HEK293 (cell line): Measurements from ENCODE around the gene ACOT12.
A peak's percentile ranks its signal among the peaks of the same experiment; 100 is the strongest.

Source experiments
- GLI2 ChIP-seq: fragments of 450-650 bp; formaldehyde crosslinking; IDR thresholded peaks from 2 replicates; pipeline ENCODE4; 2017; ENCODE audit warnings: missing biosample characterization, missing genetic modification characterization, low read depth, borderline replicate concordance
- IKZF3 ChIP-seq: fragments of 450-650 bp; IDR thresholded peaks from 2 replicates; pipeline ENCODE4 v1.5.0; 2018; ENCODE audit warnings: missing biosample characterization, mild to moderate bottlenecking, missing genetic modification characterization, moderate library complexity
- SALL2 ChIP-seq: fragments of 450-650 bp; formaldehyde crosslinking; IDR thresholded peaks from 2 replicates; pipeline ENCODE4 v1.5.0; 2017; ENCODE audit warnings: missing biosample characterization, mild to moderate bottlenecking, missing genetic modification characterization, borderline replicate concordance
- TRIM28 ChIP-seq: IDR thresholded peaks from 2 replicates; pipeline ENCODE4 v1.6.1; 2011; ENCODE audit warnings: low read length, control low read depth, borderline replicate concordance
- ZBTB20 ChIP-seq: fragments of 450-650 bp; formaldehyde crosslinking; IDR thresholded peaks from 2 replicates; pipeline ENCODE4 v1.5.1; 2016; ENCODE audit warnings: missing biosample characterization, missing genetic modification characterization
- ZBTB48 ChIP-seq: fragments of 450-650 bp; formaldehyde crosslinking; IDR thresholded peaks from 2 replicates; pipeline ENCODE4 v1.5.1; 2016; ENCODE audit warnings: missing biosample characterization, missing genetic modification characterization
- ZEB2 ChIP-seq: fragments of 450-650 bp; formaldehyde crosslinking; IDR thresholded peaks from 2 replicates; pipeline ENCODE4 v1.5.1; 2016; ENCODE audit warnings: missing biosample characterization, missing genetic modification characterization
- ZNF169 ChIP-seq: fragments of 450-650 bp; formaldehyde crosslinking; IDR thresholded peaks from 2 replicates; pipeline ENCODE4 v1.5.1; 2016; ENCODE audit warnings: missing biosample characterization, missing genetic modification characterization
- ZNF19 ChIP-seq: fragments of 450-650 bp; formaldehyde crosslinking; IDR thresholded peaks from 2 replicates; pipeline ENCODE4; 2016; ENCODE audit warnings: missing biosample characterization, missing genetic modification characterization, low read depth
- ZNF221 ChIP-seq: fragments of 450-650 bp; formaldehyde crosslinking; IDR thresholded peaks from 2 replicates; pipeline ENCODE4 v1.5.1; 2017; ENCODE audit warnings: missing biosample characterization, missing genetic modification characterization, borderline replicate concordance
- ZNF266 ChIP-seq: fragments of 450-650 bp; formaldehyde crosslinking; IDR thresholded peaks from 2 replicates; pipeline ENCODE4 v1.5.1; 2016; ENCODE audit warnings: missing biosample characterization, missing genetic modification characterization, low read depth
- ZNF514 ChIP-seq: fragments of 450-650 bp; formaldehyde crosslinking; IDR thresholded peaks from 2 replicates; pipeline ENCODE4 v1.5.1; 2016; ENCODE audit warnings: missing biosample characterization, missing genetic modification characterization
- ZNF548 ChIP-seq: fragments of 450-650 bp; formaldehyde crosslinking; IDR thresholded peaks from 2 replicates; pipeline ENCODE4 v1.5.1; 2016; ENCODE audit warnings: missing biosample characterization, missing genetic modification characterization
- ZNF560 ChIP-seq: fragments of 450-650 bp; formaldehyde crosslinking; IDR thresholded peaks from 2 replicates; pipeline ENCODE4 v1.5.1; 2017; ENCODE audit warnings: missing biosample characterization, missing genetic modification characterization, borderline replicate concordance
- ZNF621 ChIP-seq: fragments of 450-650 bp; formaldehyde crosslinking; IDR thresholded peaks from 2 replicates; pipeline ENCODE4 v1.5.1; 2017; ENCODE audit warnings: missing biosample characterization, missing genetic modification characterization
- ZNF626 ChIP-seq: fragments of 450-650 bp; sonication (Bioruptor Pico); formaldehyde crosslinking; IDR thresholded peaks from 2 replicates; pipeline ENCODE4 v1.5.1; 2018; ENCODE audit warnings: missing biosample characterization, missing genetic modification characterization, inconsistent platforms
- ZNF629 ChIP-seq: fragments of 450-650 bp; formaldehyde crosslinking; IDR thresholded peaks from 2 replicates; pipeline ENCODE4 v1.5.1; 2017; ENCODE audit warnings: missing biosample characterization, missing genetic modification characterization
- ZNF768 ChIP-seq: fragments of 450-650 bp; formaldehyde crosslinking; IDR thresholded peaks from 2 replicates; pipeline ENCODE4 v1.5.1; 2018; ENCODE audit warnings: missing biosample characterization, mild to moderate bottlenecking, missing genetic modification characterization
- TF ChIP-seq, protein P1 (sequence below): fragments of 450-650 bp; formaldehyde crosslinking; IDR thresholded peaks from 2 replicates; pipeline ENCODE4 v1.5.1; 2016; ENCODE audit warnings: missing biosample characterization, missing genetic modification characterization, borderline replicate concordance
- TF ChIP-seq, protein P2 (sequence below): IDR thresholded peaks from 2 replicates; pipeline ENCODE4 v1.6.1; 2011; ENCODE audit warnings: mild to moderate bottlenecking, low read depth, low read length, borderline replicate concordance
- TF ChIP-seq, protein P3 (sequence below): fragments of 450-650 bp; formaldehyde crosslinking; IDR thresholded peaks from 2 replicates; pipeline ENCODE4 v1.5.1; 2016; ENCODE audit warnings: missing biosample characterization, missing genetic modification characterization
- TF ChIP-seq, protein P4 (sequence below): fragments of 450-650 bp; formaldehyde crosslinking; IDR thresholded peaks from 2 replicates; pipeline ENCODE4 v1.5.1; 2016; ENCODE audit warnings: missing biosample characterization, missing genetic modification characterization
- TF ChIP-seq, protein P5 (sequence below): sonication (generic); formaldehyde crosslinking; IDR thresholded peaks from 2 replicates; pipeline ENCODE4 v1.8.1; 2022; ENCODE audit warnings: mild to moderate bottlenecking, moderate library complexity, missing genetic modification reagents
- TF ChIP-seq, protein P6 (sequence below): fragments of 450-650 bp; formaldehyde crosslinking; IDR thresholded peaks from 2 replicates; pipeline ENCODE4 v1.5.1; 2016; ENCODE audit warnings: missing biosample characterization, missing genetic modification characterization
- TF ChIP-seq, protein P7 (sequence below): fragments of 450-650 bp; formaldehyde crosslinking; IDR thresholded peaks from 2 replicates; pipeline ENCODE4 v1.5.1; 2016; ENCODE audit warnings: missing biosample characterization, missing genetic modification characterization, low read depth

ACOT12 gene

DNA sequence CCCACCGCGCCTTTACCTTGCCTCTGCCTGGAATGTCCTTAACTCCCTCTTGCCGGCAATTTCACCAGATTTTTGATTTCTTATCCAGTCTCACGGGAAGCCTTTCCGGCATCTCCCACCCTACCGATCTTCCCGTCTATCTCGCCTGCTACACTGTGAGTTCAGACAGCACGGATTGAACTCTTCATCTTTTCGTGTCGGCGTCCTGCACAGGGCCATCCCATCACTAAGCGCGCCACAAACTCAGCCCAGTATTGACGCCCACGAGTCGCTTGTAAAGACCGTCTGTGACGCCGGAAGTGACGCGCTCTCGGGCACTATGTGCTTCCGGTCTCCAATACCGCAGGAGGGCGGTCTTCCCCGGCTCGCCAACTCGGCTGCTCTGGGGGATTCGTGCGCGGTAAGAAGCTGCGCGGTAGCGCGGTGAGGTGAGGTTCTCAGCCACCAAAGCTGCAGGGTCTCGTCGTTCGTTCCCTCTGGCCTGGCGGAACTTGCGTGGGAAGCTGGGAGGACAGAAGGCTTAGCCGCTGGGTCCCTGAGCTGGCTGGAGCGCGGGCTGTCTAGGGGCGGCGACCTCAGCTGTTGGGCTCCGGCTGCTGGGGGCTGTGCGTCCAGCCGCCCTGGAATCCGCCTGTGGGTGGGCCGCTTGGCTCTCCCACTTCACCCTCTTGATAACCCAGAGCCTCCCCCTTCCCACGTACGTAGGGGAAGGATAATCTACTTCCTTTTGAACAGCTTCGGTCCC, 92.5 kb downstream of the ACOT12 start, which contains the start of gene ZCCHC9 (continued):
- TF ChIP-seq ZNF221 (tag by site-specific recombination) (no peak), ZBTB48 (tag by site-specific recombination) (0 out of 2 replicates have a peak, but pooled peaks have one; percentile 41), ZNF548 (tag by site-specific recombination) (no peak), ZNF621 (tag by site-specific recombination) (no peak), GLI2 (tag by site-specific recombination) (no peak), ZEB2 (tag by site-specific recombination) (peak; percentile 63), ZNF626 (tag by site-specific recombination) (no peak), ZNF768 (tag by site-specific recombination) (no peak), SALL2 (no peak), ZNF19 (no peak), ZNF629 (tag by site-specific recombination) (peak; percentile 98), TRIM28 (no peak), ZNF514 (tag by site-specific recombination) (no peak), ZNF560 (tag by site-specific recombination) (no peak), ZBTB20 (peak; percentile 70; the same call in 1 of the 2 replicates), ZNF266 (tag by site-specific recombination) (no peak), IKZF3 (no peak), ZNF169 (no peak)
- TF ChIP-seq, protein P1, sequence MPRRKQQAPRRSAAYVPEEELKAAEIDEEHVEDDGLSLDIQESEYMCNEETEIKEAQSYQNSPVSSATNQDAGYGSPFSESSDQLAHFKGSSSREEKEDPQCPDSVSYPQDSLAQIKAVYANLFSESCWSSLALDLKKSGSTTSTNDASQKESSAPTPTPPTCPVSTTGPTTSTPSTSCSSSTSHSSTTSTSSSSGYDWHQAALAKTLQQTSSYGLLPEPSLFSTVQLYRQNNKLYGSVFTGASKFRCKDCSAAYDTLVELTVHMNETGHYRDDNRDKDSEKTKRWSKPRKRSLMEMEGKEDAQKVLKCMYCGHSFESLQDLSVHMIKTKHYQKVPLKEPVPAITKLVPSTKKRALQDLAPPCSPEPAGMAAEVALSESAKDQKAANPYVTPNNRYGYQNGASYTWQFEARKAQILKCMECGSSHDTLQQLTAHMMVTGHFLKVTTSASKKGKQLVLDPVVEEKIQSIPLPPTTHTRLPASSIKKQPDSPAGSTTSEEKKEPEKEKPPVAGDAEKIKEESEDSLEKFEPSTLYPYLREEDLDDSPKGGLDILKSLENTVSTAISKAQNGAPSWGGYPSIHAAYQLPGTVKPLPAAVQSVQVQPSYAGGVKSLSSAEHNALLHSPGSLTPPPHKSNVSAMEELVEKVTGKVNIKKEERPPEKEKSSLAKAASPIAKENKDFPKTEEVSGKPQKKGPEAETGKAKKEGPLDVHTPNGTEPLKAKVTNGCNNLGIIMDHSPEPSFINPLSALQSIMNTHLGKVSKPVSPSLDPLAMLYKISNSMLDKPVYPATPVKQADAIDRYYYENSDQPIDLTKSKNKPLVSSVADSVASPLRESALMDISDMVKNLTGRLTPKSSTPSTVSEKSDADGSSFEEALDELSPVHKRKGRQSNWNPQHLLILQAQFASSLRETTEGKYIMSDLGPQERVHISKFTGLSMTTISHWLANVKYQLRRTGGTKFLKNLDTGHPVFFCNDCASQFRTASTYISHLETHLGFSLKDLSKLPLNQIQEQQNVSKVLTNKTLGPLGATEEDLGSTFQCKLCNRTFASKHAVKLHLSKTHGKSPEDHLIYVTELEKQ (tag by site-specific recombination): no peak
- TF ChIP-seq, protein P2, sequence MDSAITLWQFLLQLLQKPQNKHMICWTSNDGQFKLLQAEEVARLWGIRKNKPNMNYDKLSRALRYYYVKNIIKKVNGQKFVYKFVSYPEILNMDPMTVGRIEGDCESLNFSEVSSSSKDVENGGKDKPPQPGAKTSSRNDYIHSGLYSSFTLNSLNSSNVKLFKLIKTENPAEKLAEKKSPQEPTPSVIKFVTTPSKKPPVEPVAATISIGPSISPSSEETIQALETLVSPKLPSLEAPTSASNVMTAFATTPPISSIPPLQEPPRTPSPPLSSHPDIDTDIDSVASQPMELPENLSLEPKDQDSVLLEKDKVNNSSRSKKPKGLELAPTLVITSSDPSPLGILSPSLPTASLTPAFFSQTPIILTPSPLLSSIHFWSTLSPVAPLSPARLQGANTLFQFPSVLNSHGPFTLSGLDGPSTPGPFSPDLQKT: no peak
- TF ChIP-seq, protein P3, sequence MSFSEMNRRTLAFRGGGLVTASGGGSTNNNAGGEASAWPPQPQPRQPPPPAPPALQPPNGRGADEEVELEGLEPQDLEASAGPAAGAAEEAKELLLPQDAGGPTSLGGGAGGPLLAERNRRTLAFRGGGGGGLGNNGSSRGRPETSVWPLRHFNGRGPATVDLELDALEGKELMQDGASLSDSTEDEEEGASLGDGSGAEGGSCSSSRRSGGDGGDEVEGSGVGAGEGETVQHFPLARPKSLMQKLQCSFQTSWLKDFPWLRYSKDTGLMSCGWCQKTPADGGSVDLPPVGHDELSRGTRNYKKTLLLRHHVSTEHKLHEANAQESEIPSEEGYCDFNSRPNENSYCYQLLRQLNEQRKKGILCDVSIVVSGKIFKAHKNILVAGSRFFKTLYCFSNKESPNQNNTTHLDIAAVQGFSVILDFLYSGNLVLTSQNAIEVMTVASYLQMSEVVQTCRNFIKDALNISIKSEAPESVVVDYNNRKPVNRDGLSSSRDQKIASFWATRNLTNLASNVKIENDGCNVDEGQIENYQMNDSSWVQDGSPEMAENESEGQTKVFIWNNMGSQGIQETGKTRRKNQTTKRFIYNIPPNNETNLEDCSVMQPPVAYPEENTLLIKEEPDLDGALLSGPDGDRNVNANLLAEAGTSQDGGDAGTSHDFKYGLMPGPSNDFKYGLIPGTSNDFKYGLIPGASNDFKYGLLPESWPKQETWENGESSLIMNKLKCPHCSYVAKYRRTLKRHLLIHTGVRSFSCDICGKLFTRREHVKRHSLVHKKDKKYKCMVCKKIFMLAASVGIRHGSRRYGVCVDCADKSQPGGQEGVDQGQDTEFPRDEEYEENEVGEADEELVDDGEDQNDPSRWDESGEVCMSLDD (tag by site-specific recombination): no peak
- TF ChIP-seq, protein P4, sequence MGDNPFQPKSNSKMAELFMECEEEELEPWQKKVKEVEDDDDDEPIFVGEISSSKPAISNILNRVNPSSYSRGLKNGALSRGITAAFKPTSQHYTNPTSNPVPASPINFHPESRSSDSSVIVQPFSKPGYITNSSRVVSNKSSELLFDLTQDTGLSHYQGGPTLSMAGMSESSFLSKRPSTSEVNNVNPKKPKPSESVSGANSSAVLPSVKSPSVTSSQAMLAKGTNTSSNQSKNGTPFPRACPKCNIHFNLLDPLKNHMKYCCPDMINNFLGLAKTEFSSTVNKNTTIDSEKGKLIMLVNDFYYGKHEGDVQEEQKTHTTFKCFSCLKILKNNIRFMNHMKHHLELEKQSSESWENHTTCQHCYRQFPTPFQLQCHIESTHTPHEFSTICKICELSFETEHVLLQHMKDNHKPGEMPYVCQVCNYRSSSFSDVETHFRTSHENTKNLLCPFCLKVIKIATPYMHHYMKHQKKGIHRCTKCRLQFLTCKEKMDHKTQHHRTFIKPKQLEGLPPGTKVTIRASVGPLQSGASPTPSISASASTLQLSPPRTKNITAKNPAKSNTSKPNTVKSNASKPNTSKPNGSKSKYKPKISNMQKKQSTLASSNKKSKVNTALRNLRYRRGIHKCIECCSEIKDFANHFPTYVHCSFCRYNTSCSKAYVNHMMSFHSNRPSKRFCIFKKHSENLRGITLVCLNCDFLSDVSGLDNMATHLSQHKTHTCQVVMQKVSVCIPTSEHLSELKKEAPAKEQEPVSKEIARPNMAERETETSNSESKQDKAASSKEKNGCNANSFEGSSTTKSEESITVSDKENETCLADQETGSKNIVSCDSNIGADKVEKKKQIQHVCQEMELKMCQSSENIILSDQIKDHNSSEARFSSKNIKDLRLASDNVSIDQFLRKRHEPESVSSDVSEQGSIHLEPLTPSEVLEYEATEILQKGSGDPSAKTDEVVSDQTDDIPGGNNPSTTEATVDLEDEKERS (tag by site-specific recombination): no peak
- TF ChIP-seq, protein P5, sequence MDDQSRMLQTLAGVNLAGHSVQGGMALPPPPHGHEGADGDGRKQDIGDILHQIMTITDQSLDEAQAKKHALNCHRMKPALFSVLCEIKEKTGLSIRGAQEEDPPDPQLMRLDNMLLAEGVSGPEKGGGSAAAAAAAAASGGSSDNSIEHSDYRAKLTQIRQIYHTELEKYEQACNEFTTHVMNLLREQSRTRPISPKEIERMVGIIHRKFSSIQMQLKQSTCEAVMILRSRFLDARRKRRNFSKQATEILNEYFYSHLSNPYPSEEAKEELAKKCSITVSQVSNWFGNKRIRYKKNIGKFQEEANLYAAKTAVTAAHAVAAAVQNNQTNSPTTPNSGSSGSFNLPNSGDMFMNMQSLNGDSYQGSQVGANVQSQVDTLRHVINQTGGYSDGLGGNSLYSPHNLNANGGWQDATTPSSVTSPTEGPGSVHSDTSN (CRISPR knock-in tag): peak; percentile 89
- TF ChIP-seq, protein P6, sequence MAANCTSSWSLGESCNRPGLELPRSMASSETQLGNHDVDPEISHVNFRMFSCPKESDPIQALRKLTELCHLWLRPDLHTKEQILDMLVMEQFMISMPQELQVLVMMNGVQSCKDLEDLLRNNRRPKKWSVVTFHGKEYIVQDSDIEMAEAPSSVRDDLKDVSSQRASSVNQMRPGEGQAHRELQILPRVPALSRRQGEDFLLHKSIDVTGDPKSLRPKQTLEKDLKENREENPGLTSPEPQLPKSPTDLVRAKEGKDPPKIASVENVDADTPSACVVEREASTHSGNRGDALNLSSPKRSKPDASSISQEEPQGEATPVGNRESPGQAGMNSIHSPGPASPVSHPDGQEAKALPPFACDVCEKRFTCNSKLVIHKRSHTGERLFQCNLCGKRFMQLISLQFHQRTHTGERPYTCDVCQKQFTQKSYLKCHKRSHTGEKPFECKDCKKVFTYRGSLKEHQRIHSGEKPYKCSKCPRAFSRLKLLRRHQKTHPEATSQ: no peak
- TF ChIP-seq, protein P7, sequence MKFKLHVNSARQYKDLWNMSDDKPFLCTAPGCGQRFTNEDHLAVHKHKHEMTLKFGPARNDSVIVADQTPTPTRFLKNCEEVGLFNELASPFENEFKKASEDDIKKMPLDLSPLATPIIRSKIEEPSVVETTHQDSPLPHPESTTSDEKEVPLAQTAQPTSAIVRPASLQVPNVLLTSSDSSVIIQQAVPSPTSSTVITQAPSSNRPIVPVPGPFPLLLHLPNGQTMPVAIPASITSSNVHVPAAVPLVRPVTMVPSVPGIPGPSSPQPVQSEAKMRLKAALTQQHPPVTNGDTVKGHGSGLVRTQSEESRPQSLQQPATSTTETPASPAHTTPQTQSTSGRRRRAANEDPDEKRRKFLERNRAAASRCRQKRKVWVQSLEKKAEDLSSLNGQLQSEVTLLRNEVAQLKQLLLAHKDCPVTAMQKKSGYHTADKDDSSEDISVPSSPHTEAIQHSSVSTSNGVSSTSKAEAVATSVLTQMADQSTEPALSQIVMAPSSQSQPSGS: no peak
